HG03439 (cell line): ENCODE measurements around the gene C9orf40.
A peak's percentile ranks its signal among the peaks of the same experiment; 100 is the strongest.

ENCODE experiments used
- ATAC-seq: cut with Tn5 transposase; IDR thresholded peaks from one replicate; pipeline ENCODE4 v1.9.1; 2021; ENCODE audit warnings: mild to moderate bottlenecking, moderate library complexity; ENCODE audit not compliant: unreplicated experiment

The C9orf40 gene

GRCh38 chr9:74952201-74953151 is at the start of gene C9orf40:
Gene C9orf40, minus strand, starts transcription at chr9:74952912. Its CDS starts 301 bp downstream, at chr9:74952611.
- peak; percentile 98 for ATAC-seq

GRCh38 chr9:75001719-75002421 is 49.2 kb upstream of the C9orf40 start:
- ATAC-seq, result peak; percentile 93

- ATAC-seq, result no peak
These were observed 48.1 kb upstream of the C9orf40 start for GRCh38 chr9:75000835-75001234.

- ATAC-seq, result no peak
These were observed 32.3 kb upstream of the C9orf40 start for GRCh38 chr9:74985041-74985440.

GRCh38 chr9:74983709-74984108 is 31.0 kb upstream of the C9orf40 start:
- ATAC-seq, result no peak

GRCh38 chr9:74979844-74980243 is 27.1 kb upstream of the C9orf40 start:
- no peak for ATAC-seq

GRCh38 chr9:74977287-74977686 is 24.6 kb upstream of the C9orf40 start:
- no peak for ATAC-seq

GRCh38 chr9:74975538-74975937 is 22.8 kb upstream of the C9orf40 start:
- ATAC-seq, result no peak

- no peak for ATAC-seq
These were observed 21.8 kb upstream of the C9orf40 start for GRCh38 chr9:74974558-74974957.

GRCh38 chr9:74973714-74974113 is 21.0 kb upstream of the C9orf40 start:
- no peak for ATAC-seq

GRCh38 chr9:74963056-74963455 is 10.3 kb upstream of the C9orf40 start:
- no peak for ATAC-seq

GRCh38 chr9:74961496-74961895 is 8.8 kb upstream of the C9orf40 start:
- ATAC-seq, result no peak

- ATAC-seq, result no peak
These were observed 7.8 kb upstream of the C9orf40 start for GRCh38 chr9:74960561-74960960.

GRCh38 chr9:74958587-74958986 is 5.9 kb upstream of the C9orf40 start:
- no peak for ATAC-seq

- ATAC-seq, result peak; percentile 3
These were observed 581 bp upstream of the C9orf40 start for GRCh38 chr9:74953235-74953751.

- ATAC-seq, result peak; percentile 39
These were observed 974 bp downstream of the C9orf40 start for GRCh38 chr9:74951725-74952151.

- no peak for ATAC-seq
These were observed 1.5 kb downstream of the C9orf40 start for GRCh38 chr9:74951107-74951720.

GRCh38 chr9:74949859-74950855 is 2.6 kb downstream of the C9orf40 start:
- no peak for ATAC-seq

- ATAC-seq, result no peak
These were observed 3.8 kb downstream of the C9orf40 start for GRCh38 chr9:74948937-74949336.

- no peak for ATAC-seq
These were observed 6.0 kb downstream of the C9orf40 start for GRCh38 chr9:74946686-74947085.
